HepG2 (cell line): ENCODE results near the gene ATP10D. TPM values are rescaled to one million over a fixed set of nuclear protein-coding genes. Genes with fewer than 3 reads are reported as not detected.

Experiments
- ATAC-seq: fragments of 200-7000 bp; cut with Tn5 transposase; 3 replicates; pipeline ENCODE4 v1.9.1; 2020; ENCODE audit warnings: mild to moderate bottlenecking, moderate library complexity
- BruUV-seq: library from RNA; stranded (reverse); fragments of 400-500 nt; replicated peaks from 2 replicates; lab custom pipeline; 2021; lab: Mats Ljungman, UMichigan
- CTCF ChIA-PET: fragments of 300-600 bp; formaldehyde crosslinking; extraction: SDS; loops from one replicate; lab custom pipeline; 2021; ENCODE audit warnings: low total read pairs, inconsistent platforms, low intra/inter-chr PET ratio; lab: Yijun Ruan, JAX
- POLR2A ChIA-PET: fragments of 350-600 bp; sonication (Branson Sonifier 250); formaldehyde crosslinking; loops from one replicate; lab custom pipeline; 2020; ENCODE audit warnings: antibody characterized with exemption, inconsistent platforms; lab: Yijun Ruan, JAX
- DNase-seq: peaks from one replicate; pipeline ENCODE4 v3.0.0-alpha.2; 2015; ENCODE audit warnings: low spot score
- FAIRE-seq: peaks from 3 replicates; lab custom pipeline; 2011; peaks lifted over from hg19 to GRCh38; lab: Jason Lieb, UNC
- H2AFZ ChIP-seq: one replicate; pipeline ENCODE4 v1.6.1; 2011; ENCODE audit warnings: low read length, inconsistent platforms
- H3K27ac ChIP-seq: fragments of 300-600 bp; 3 replicates; pipeline ENCODE4 v1.8.0; 2011; ENCODE audit warnings: mixed run types, mild to moderate bottlenecking, mixed read lengths, low read length, inconsistent platforms; ENCODE audit not compliant: insufficient read depth; ENCODE audit errors: extremely low read length
- H3K27me3 ChIP-seq, 2 experiments: fragments of 200-600 bp in 1 of 2; 2 replicates in 1 of 2; 3 replicates in 1 of 2; pipeline versions ENCODE4 v1.6.0 to v1.8.0; 2011; ENCODE audit warnings: low read length in 2 of 2, mild to moderate bottlenecking in 2 of 2, moderate library complexity in 2 of 2, inconsistent platforms in 1 of 2; ENCODE audit not compliant: insufficient read depth in 2 of 2, control insufficient read depth in 1 of 2
- H3K36me3 ChIP-seq, 2 experiments: fragments of 200-600 bp in 1 of 2; replicated peaks in 1 of 2; 2 replicates in 1 of 2; 3 replicates in 1 of 2; pipeline versions ENCODE4 v1.5.1 to v1.8.0; 2011; ENCODE audit warnings: low read length in 2 of 2, inconsistent platforms in 1 of 2; ENCODE audit not compliant: insufficient read depth in 2 of 2, control insufficient read depth in 1 of 2
- H3K4me1 ChIP-seq: 2 replicates; pipeline ENCODE4 v1.5.1; 2012; ENCODE audit warnings: low read length, inconsistent platforms; ENCODE audit not compliant: insufficient read depth
- H3K4me2 ChIP-seq: 2 replicates; pipeline ENCODE4 v1.6.0; 2011; ENCODE audit warnings: low read depth, low read length, inconsistent platforms
- H3K4me3 ChIP-seq, 3 experiments: fragments of 200-600 bp in 1 of 3; sonication (generic), shearing (Covaris generic) in 1 of 3; replicated peaks in 1 of 3; 2 replicates each; pipeline ENCODE4 v1.5.1; 2011 to 2016; ENCODE audit warnings: low read length in 3 of 3, inconsistent platforms in 2 of 3, low read depth in 2 of 3, mild to moderate bottlenecking in 2 of 3, control low read depth in 1 of 3, mixed read lengths in 1 of 3; ENCODE audit not compliant: insufficient read depth in 1 of 3
- H3K79me2 ChIP-seq: one replicate; pipeline ENCODE4 v1.6.1; 2011; ENCODE audit warnings: low read length, inconsistent platforms; ENCODE audit not compliant: insufficient read depth
- H3K9ac ChIP-seq: 2 replicates; pipeline ENCODE4 v1.6.0; 2011; ENCODE audit warnings: mild to moderate bottlenecking, low read depth, low read length, inconsistent platforms; ENCODE audit not compliant: insufficient read depth
- H3K9me3 ChIP-seq: 2 replicates; pipeline ENCODE4 v1.5.1; 2012; ENCODE audit warnings: mild to moderate bottlenecking, low read length
- H4K20me1 ChIP-seq: 2 replicates; pipeline ENCODE4 v1.6.0; 2011; ENCODE audit warnings: inconsistent platforms, mild to moderate bottlenecking, low read length, moderate library complexity; ENCODE audit not compliant: insufficient read depth
- CBX1 ChIP-seq: IDR thresholded peaks from one replicate; pipeline ENCODE4 v1.6.1; 2016; ENCODE audit warnings: antibody characterized with exemption, low read depth
- CREBL2 ChIP-seq: sonication (generic); formaldehyde crosslinking; IDR thresholded peaks from 2 replicates; pipeline ENCODE4 v1.8.1; 2023; ENCODE audit warnings: missing genetic modification reagents, mild to moderate bottlenecking, borderline replicate concordance
- RFX1 ChIP-seq: fragments of 450-650 bp; IDR thresholded peaks from 2 replicates; pipeline ENCODE4 v1.6.1; 2017
- ZBTB25 ChIP-seq: IDR thresholded peaks from 2 replicates; pipeline ENCODE4 v1.6.1; 2018; ENCODE audit warnings: missing genetic modification reagents
- ZFP82 ChIP-seq: sonication (generic); formaldehyde crosslinking; IDR thresholded peaks from 2 replicates; pipeline ENCODE4 v1.5.1; 2020; ENCODE audit warnings: mild to moderate bottlenecking, missing genetic modification reagents, borderline replicate concordance
- ZFYVE20 ChIP-seq: sonication (generic); formaldehyde crosslinking; IDR thresholded peaks from 2 replicates; pipeline ENCODE4 v1.8.0; 2023; ENCODE audit warnings: low read depth, mild to moderate bottlenecking, moderate library complexity, missing genetic modification reagents, borderline replicate concordance
- ZMAT3 ChIP-seq: sonication (generic); formaldehyde crosslinking; conservative IDR thresholded peaks from 2 replicates; pipeline ENCODE4 v1.7.0; 2021; ENCODE audit warnings: missing genetic modification reagents
- ZNF207 ChIP-seq: fragments of 450-650 bp; IDR thresholded peaks from 2 replicates; pipeline ENCODE4 v1.6.1; 2016; ENCODE audit warnings: antibody characterized with exemption, borderline replicate concordance
- ZNF382 ChIP-seq: sonication (generic); formaldehyde crosslinking; IDR thresholded peaks from 2 replicates; pipeline ENCODE4 v1.5.0; 2020; ENCODE audit warnings: missing genetic modification reagents, mild to moderate bottlenecking, borderline replicate concordance
- ZNF660 ChIP-seq: sonication (generic); formaldehyde crosslinking; IDR thresholded peaks from 2 replicates; pipeline ENCODE4 v1.5.1; 2020; ENCODE audit warnings: mild to moderate bottlenecking, low read depth, missing genetic modification reagents, borderline replicate concordance
- ZNF720 ChIP-seq: sonication (generic); formaldehyde crosslinking; IDR thresholded peaks from 2 replicates; pipeline ENCODE4 v1.4.0; 2020; ENCODE audit warnings: missing genetic modification reagents
- WGBS: methylation state at CpG from one replicate; pipeline ENCODE4 v1.1.6; 2017; ENCODE audit warnings: low lambda C conversion rate; 5-methylcytosine and 5-hydroxymethylcytosine counted together
- in situ Hi-C: cut with HindIII; loops from 2 replicates; pipeline ENCODE4 v1.10.0; 2017; ENCODE audit warnings: low pct_unique_long_range_greater_than_20kb; ENCODE audit not compliant: extremely low pct_ligation_motif_present
- intact Hi-C: fragments of 100-400 bp; cut with micrococcal nuclease; formaldehyde crosslinking; loops from one replicate; pipeline ENCODE4 v1.10.0; 2022; ENCODE audit not compliant: unreplicated experiment
- polyA plus RNA-seq, 8 experiments: library from polyadenylated mRNA; depleted of rRNA in 3 of 8; stranded (reverse) in 7 of 8; unstranded in 1 of 8; fragments of >200 nt; fragmentation: Illumina TruSeq in 4 of 8; extraction: Trizol in 4 of 8; gene quantifications; 2 replicates each; pipeline versions ENCODE4 v1.2.1 to v1.2.3, GENCODE V29; 2011 to 2016; ENCODE audit warnings: low read depth in 4 of 8, missing spikeins in 1 of 8, mixed read lengths in 1 of 8; ENCODE audit not compliant: insufficient read depth in 1 of 8
- total RNA-seq, 5 experiments: library from RNA; depleted of rRNA; stranded (reverse); fragments of >200 nt; fragmentation: Illumina TruSeq; extraction: Trizol; gene quantifications; 2 replicates each; pipeline ENCODE4 v1.2.3, GENCODE V29; 2016; ENCODE audit warnings: low read depth in 1 of 5
- TF ChIP-seq, protein P1 (sequence below): sonication (generic); formaldehyde crosslinking; IDR thresholded peaks from 2 replicates; pipeline ENCODE4 v1.8.0; 2022; ENCODE audit warnings: missing genetic modification reagents, mild to moderate bottlenecking, inconsistent platforms, borderline replicate concordance
- TF ChIP-seq, protein P2 (sequence below): sonication (generic); formaldehyde crosslinking; IDR thresholded peaks from 2 replicates; pipeline ENCODE4 v1.8.1; 2022; ENCODE audit warnings: low read depth, mild to moderate bottlenecking, missing genetic modification reagents
- TF ChIP-seq, protein P3 (sequence below): sonication (generic); formaldehyde crosslinking; IDR thresholded peaks from 2 replicates; pipeline ENCODE4 v1.4.0; 2020; ENCODE audit warnings: missing genetic modification reagents, borderline replicate concordance

ATP10D gene
- total and polyA plus RNA-seq, 2 of the 13 experiments (the other 11 are each of a cell fraction or from before 2014, with no cell fraction given): 2.2 to 9.8 TPM

GRCh38 chr4:47469951-47470350 is 15.1 kb upstream of the ATP10D start (continued):
- TF ChIP-seq, protein P1, sequence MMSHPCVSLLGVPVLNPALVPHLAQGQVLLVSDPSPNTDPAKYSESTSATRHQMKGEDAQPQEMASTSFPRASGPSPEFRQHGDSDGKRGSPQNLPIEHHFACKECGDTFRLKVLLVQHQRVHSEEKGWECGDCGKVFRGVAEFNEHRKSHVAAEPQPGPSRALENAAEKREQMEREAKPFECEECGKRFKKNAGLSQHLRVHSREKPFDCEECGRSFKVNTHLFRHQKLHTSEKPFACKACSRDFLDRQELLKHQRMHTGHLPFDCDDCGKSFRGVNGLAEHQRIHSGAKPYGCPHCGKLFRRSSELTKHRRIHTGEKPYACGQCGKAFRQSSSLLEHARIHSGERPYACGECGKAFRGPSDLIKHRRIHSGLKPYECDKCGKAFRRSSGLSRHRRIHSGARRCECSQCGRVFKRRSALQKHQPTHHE (CRISPR knock-in tag): no peak
- TF ChIP-seq, protein P2, sequence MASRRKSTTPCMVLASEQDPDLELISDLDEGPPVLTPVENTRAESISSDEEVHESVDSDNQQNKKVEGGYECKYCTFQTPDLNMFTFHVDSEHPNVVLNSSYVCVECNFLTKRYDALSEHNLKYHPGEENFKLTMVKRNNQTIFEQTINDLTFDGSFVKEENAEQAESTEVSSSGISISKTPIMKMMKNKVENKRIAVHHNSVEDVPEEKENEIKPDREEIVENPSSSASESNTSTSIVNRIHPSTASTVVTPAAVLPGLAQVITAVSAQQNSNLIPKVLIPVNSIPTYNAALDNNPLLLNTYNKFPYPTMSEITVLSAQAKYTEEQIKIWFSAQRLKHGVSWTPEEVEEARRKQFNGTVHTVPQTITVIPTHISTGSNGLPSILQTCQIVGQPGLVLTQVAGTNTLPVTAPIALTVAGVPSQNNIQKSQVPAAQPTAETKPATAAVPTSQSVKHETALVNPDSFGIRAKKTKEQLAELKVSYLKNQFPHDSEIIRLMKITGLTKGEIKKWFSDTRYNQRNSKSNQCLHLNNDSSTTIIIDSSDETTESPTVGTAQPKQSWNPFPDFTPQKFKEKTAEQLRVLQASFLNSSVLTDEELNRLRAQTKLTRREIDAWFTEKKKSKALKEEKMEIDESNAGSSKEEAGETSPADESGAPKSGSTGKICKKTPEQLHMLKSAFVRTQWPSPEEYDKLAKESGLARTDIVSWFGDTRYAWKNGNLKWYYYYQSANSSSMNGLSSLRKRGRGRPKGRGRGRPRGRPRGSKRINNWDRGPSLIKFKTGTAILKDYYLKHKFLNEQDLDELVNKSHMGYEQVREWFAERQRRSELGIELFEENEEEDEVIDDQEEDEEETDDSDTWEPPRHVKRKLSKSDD: no peak
- TF ChIP-seq CBX1 (no peak), ZFYVE20 (no peak)

DNA sequence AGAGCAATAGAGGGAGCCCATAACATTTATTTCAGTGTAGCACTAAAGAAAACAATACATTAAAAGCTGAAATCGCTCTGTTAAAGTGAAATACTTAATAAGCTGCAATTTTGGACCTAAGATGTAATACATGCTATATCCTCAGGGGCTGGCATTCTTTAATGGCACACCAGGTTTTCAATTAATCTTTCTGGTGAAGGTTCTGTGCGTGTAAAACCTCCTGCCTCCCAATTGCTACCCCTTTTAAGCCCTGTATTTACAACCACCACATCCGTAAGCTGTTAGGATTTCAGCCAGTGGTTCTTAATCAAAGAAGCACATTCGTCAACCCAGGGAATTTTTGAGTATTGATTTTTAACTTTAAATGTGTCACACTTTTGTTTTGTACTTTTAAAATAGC is 14.0 kb upstream of the ATP10D start:
- no peak overlapping the region for H3K27ac ChIP-seq
- 37% methylated on average over 4 of the region's 4 CpGs for WGBS
- no TSS peak for BruUV-seq
- FAIRE-seq (no peak), DNase-seq (no peak), ATAC-seq (no peak)
- H3K4me3 ChIP-seq: no peak overlapping the region
- H3K36me3 ChIP-seq: no peaks in the 10 kb centered on the region
- ChIA-PET POLR2A (no interaction called here), CTCF (no interaction called here)
- no peak overlapping the region for H2AFZ ChIP-seq
- H3K79me2 ChIP-seq: no peaks in the 10 kb centered on the region
- in situ Hi-C loops: no loop called here
- H3K4me1 ChIP-seq: peaks cover 26% of the 10 kb centered on the region
- H3K9ac ChIP-seq: no peak overlapping the region
- no peaks in the 10 kb centered on the region for H3K27me3 ChIP-seq
- no peaks in the 10 kb centered on the region for H3K9me3 ChIP-seq
- H4K20me1 ChIP-seq: no peaks in the 10 kb centered on the region
- H3K4me2 ChIP-seq: no peak overlapping the region
- intact Hi-C loops: no loop called here
- no peak for TF ChIP-seq ZBTB25
- no peak for TF ChIP-seq ZNF382 (CRISPR knock-in tag)
- no peak for TF ChIP-seq ZNF207
- TF ChIP-seq ZNF720 (CRISPR knock-in tag): no peak
- no peak for TF ChIP-seq ZNF660 (CRISPR knock-in tag)
- TF ChIP-seq, protein P3, sequence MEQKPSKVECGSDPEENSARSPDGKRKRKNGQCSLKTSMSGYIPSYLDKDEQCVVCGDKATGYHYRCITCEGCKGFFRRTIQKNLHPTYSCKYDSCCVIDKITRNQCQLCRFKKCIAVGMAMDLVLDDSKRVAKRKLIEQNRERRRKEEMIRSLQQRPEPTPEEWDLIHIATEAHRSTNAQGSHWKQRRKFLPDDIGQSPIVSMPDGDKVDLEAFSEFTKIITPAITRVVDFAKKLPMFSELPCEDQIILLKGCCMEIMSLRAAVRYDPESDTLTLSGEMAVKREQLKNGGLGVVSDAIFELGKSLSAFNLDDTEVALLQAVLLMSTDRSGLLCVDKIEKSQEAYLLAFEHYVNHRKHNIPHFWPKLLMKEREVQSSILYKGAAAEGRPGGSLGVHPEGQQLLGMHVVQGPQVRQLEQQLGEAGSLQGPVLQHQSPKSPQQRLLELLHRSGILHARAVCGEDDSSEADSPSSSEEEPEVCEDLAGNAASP (CRISPR knock-in tag): no peak
- no peak for TF ChIP-seq ZFP82 (CRISPR knock-in tag)
- no peak for TF ChIP-seq CREBL2 (CRISPR knock-in tag)
- no peak for TF ChIP-seq ZMAT3 (CRISPR knock-in tag)
- no peak for TF ChIP-seq RFX1
